ENCODE data around the gene SCP2.

SCP2 gene

DNA sequence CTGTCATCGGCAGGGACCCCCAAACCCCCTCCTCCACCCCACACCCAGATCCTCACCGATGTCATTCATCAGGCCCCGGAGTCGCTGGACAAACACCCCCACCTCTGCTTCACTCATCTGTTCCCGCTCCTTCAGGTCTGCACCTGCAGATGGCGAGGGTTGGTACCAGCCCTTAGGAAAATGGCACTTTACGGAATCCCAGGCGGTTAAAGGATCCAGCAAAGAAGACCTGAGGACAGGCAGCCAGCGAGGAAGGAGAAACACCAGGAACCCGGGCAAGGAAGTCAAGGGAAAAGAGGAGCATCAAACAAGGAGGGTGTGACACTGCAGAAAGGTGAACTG is 19.3 kb upstream of the SCP2 start:
- TF ChIP-seq, protein P1, sequence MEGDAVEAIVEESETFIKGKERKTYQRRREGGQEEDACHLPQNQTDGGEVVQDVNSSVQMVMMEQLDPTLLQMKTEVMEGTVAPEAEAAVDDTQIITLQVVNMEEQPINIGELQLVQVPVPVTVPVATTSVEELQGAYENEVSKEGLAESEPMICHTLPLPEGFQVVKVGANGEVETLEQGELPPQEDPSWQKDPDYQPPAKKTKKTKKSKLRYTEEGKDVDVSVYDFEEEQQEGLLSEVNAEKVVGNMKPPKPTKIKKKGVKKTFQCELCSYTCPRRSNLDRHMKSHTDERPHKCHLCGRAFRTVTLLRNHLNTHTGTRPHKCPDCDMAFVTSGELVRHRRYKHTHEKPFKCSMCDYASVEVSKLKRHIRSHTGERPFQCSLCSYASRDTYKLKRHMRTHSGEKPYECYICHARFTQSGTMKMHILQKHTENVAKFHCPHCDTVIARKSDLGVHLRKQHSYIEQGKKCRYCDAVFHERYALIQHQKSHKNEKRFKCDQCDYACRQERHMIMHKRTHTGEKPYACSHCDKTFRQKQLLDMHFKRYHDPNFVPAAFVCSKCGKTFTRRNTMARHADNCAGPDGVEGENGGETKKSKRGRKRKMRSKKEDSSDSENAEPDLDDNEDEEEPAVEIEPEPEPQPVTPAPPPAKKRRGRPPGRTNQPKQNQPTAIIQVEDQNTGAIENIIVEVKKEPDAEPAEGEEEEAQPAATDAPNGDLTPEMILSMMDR (conservative IDR thresholded peaks at IDR 0.05; ENCODE audit: low read depth, low read length) = no peak
- H3K4me3 ChIP-seq (ENCODE audit: low read length) = no peak overlapping the region
- no peak for DNase-seq (ENCODE audit: low read depth)

DNA sequence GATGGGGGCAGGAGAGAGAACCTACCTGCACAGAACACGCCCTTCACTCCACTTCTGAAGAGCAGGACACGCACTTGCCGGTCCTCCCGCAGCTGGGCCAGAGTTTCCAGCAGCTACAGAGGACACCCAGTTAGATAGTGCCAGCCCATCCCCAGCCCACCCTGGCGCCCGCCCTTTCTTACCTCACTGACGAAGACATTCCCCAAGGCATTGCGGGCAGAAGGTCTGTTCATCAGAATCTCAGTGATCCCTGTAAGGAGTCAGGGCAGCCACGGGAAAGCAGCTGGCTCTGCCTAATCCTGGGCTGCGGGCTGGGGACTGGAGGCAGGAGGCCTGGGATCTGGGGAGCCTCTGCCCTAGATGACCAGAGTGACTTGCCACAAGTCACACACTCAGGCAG is 15.5 kb upstream of the SCP2 start:
- H3K4me3 ChIP-seq (ENCODE audit: low read length) = no peak overlapping the region
- DNase-seq (ENCODE audit: low read depth) = no peak
- TF ChIP-seq, protein P1 (conservative IDR thresholded peaks at IDR 0.05; ENCODE audit: low read depth, low read length) = no peak

GRCh38 chr1:52913014-52913413 is 14.1 kb upstream of the SCP2 start:
- TF ChIP-seq, protein P1 (conservative IDR thresholded peaks at IDR 0.05; ENCODE audit: low read depth, low read length) = no peak
- no peak for DNase-seq (ENCODE audit: low read depth)
- no peak overlapping the region for H3K4me3 ChIP-seq (ENCODE audit: low read length)

GRCh38 chr1:52913537-52913936 is 13.5 kb upstream of the SCP2 start:
- no peak overlapping the region for H3K4me3 ChIP-seq (ENCODE audit: low read length)
- TF ChIP-seq, protein P1 (conservative IDR thresholded peaks at IDR 0.05; ENCODE audit: low read depth, low read length) = no peak
- no peak for DNase-seq (ENCODE audit: low read depth)

DNA sequence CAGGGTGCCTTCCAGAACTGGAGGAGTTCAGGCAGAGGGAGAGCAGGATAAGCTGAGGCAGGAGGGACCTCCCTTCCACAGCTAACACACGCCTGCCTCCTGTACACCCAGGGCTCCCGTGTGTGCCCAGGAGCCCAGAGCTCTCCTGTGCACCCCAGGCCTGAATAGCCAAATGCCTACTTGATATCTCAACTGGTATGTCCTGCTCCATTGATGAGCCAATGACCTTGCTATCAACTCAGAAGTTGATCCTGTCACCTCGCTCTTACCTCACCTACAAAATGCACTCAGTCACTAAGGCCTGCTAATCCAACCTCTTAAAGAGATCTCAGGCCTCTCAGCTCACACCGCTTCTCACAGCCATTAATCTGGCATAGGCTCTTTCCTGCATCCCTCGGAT is 12.6 kb upstream of the SCP2 start:
- no peak for DNase-seq (ENCODE audit: low read depth)
- TF ChIP-seq, protein P1 (conservative IDR thresholded peaks at IDR 0.05; ENCODE audit: low read depth, low read length) = no peak
- H3K4me3 ChIP-seq (ENCODE audit: low read length) = no peak overlapping the region

- no peak overlapping the region for H3K4me3 ChIP-seq (ENCODE audit: low read length)
- DNase-seq (ENCODE audit: low read depth) = no peak
- TF ChIP-seq, protein P1 (conservative IDR thresholded peaks at IDR 0.05; ENCODE audit: low read depth, low read length) = no peak
These were observed 11.7 kb upstream of the SCP2 start for GRCh38 chr1:52915211-52915854.

DNA sequence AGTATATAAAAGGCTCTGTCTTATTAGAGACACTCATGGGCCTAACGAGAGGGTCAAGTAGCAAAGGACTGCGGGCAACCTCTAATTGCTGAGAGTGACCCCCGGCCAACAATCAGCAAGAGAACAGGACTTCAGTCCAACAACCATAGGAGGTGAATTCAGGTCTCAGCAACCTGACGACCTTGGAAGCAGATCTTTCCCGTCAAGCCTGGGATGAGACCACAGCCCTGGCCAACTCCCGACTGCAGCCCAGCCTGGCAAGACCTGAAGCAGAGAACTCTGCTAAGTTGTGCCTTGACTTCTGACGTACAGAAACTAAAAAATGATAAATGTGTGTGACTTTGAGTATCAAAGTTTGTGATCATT is 11.2 kb upstream of the SCP2 start:
- no peak for DNase-seq (ENCODE audit: low read depth)
- H3K4me3 ChIP-seq (ENCODE audit: low read length) = no peak overlapping the region
- TF ChIP-seq, protein P1 (conservative IDR thresholded peaks at IDR 0.05; ENCODE audit: low read depth, low read length) = no peak

All from retinal pigment epithelial cell (primary cell).